Prostate gland (tissue), 2 donors: Measurements from ENCODE around the gene DCTD.

Experiments used
- CTCF ChIP-seq, 4 experiments: fragments of 200-600 bp in 2 of 4; fragments of 450-650 bp in 2 of 4; sonication (generic) in 2 of 4; IDR thresholded peaks; 1 replicate in 3 of 4; 2 replicates in 1 of 4; pipeline ENCODE4 v1.5.1; 2016 to 2019; ENCODE audit warnings: antibody characterized with exemption in 4 of 4, mild to moderate bottlenecking in 2 of 4, moderate library complexity in 2 of 4
- POLR2A ChIP-seq: fragments of 450-650 bp; IDR thresholded peaks from one replicate; pipeline ENCODE4 v1.6.1; 2016; ENCODE audit warnings: antibody characterized with exemption, mild to moderate bottlenecking
- POLR2AphosphoS5 ChIP-seq: sonication (generic); formaldehyde crosslinking; IDR thresholded peaks from one replicate; pipeline ENCODE4 v1.6.1; 2017; ENCODE audit warnings: antibody characterized with exemption

- TF ChIP-seq CTCF (IDR thresholded peaks at IDR 0.05) (no peak), POLR2A (no peak), POLR2AphosphoS5 (no peak)
These were observed 12.1 kb downstream of the DCTD start for GRCh38 chr4:182905038-182905437.
